HEK293 (cell line): ENCODE measurements around the gene UBALD1.

Experiments
- CTCF ChIA-PET: fragments of 350-600 bp; formaldehyde crosslinking; extraction: SDS; loops from one replicate; lab custom pipeline; 2021; ENCODE audit warnings: antibody characterized with exemption; lab: Yijun Ruan, JAX
- POLR2A ChIA-PET: fragments of 300-600 bp; formaldehyde crosslinking; extraction: SDS; loops from one replicate; lab custom pipeline; 2020; ENCODE audit warnings: antibody characterized with exemption, inconsistent platforms; lab: Yijun Ruan, JAX
- H3K27ac ChIP-seq: fragments of 200-500 bp; sonication (Bioruptor generic); 2 replicates; pipeline ENCODE4 v1.5.1; 2014; ENCODE audit warnings: low read depth, low read length, control low read depth, inconsistent platforms; ENCODE audit errors: extremely low read depth
- H3K36me3 ChIP-seq, 2 experiments: fragments of 200-500 bp in 1 of 2; sonication (Bioruptor generic) in 1 of 2; 1 replicate in 1 of 2; 2 replicates in 1 of 2; pipeline ENCODE4 v1.5.1; 2014 to 2017; ENCODE audit warnings: inconsistent platforms in 2 of 2, low read length in 2 of 2; ENCODE audit not compliant: control insufficient read depth in 2 of 2, insufficient read depth in 1 of 2
- H3K4me1 ChIP-seq: fragments of 200-500 bp; sonication (Bioruptor generic); 2 replicates; pipeline ENCODE4 v1.5.1; 2014; ENCODE audit warnings: mild to moderate bottlenecking, low read length, inconsistent platforms; ENCODE audit not compliant: control insufficient read depth, insufficient read depth
- H3K4me3 ChIP-seq: 2 replicates; pipeline ENCODE4 v1.5.1; 2011; ENCODE audit warnings: low read depth, mild to moderate bottlenecking, control low read depth, low read length, moderate library complexity
- H3K9me3 ChIP-seq: fragments of 200-500 bp; sonication (Bioruptor generic); 2 replicates; pipeline ENCODE4 v1.5.1; 2014; ENCODE audit warnings: low read depth, low read length, inconsistent platforms; ENCODE audit not compliant: control insufficient read depth, insufficient read depth
- BCL11A ChIP-seq: fragments of 450-650 bp; formaldehyde crosslinking; IDR thresholded peaks from 2 replicates; pipeline ENCODE4 v1.5.1; 2016; ENCODE audit warnings: low read depth, missing biosample characterization, missing genetic modification characterization
- GFI1B ChIP-seq: fragments of 450-650 bp; formaldehyde crosslinking; IDR thresholded peaks from 2 replicates; pipeline ENCODE4 v1.5.1; 2016; ENCODE audit warnings: missing biosample characterization, missing genetic modification characterization
- MZF1 ChIP-seq: fragments of 450-650 bp; formaldehyde crosslinking; IDR thresholded peaks from 2 replicates; pipeline ENCODE4 v1.5.1; 2017; ENCODE audit warnings: missing biosample characterization, missing genetic modification characterization, borderline replicate concordance
- OVOL3 ChIP-seq: fragments of 450-650 bp; formaldehyde crosslinking; IDR thresholded peaks from 2 replicates; pipeline ENCODE4 v1.5.1; 2016; ENCODE audit warnings: missing biosample characterization, missing genetic modification characterization
- PBX3 ChIP-seq: sonication (generic); formaldehyde crosslinking; IDR thresholded peaks from 2 replicates; pipeline ENCODE4 v1.8.1; 2022; ENCODE audit warnings: mild to moderate bottlenecking, moderate library complexity, missing genetic modification reagents
- RBAK ChIP-seq: fragments of 450-650 bp; formaldehyde crosslinking; IDR thresholded peaks from 2 replicates; pipeline ENCODE4 v1.5.1; 2016; ENCODE audit warnings: missing biosample characterization, missing genetic modification characterization
- REST ChIP-seq: fragments of 450-650 bp; formaldehyde crosslinking; IDR thresholded peaks from 2 replicates; pipeline ENCODE4 v1.5.1; 2016; ENCODE audit warnings: missing biosample characterization, missing genetic modification characterization
- ZBTB21 ChIP-seq: fragments of 450-650 bp; formaldehyde crosslinking; IDR thresholded peaks from 2 replicates; pipeline ENCODE4 v1.5.1; 2017; ENCODE audit warnings: missing biosample characterization, missing genetic modification characterization
- ZBTB7A ChIP-seq: fragments of 450-650 bp; formaldehyde crosslinking; IDR thresholded peaks from 2 replicates; pipeline ENCODE4 v1.5.1; 2016; ENCODE audit warnings: low read depth, missing biosample characterization, missing genetic modification characterization
- ZFP37 ChIP-seq: fragments of 450-650 bp; formaldehyde crosslinking; IDR thresholded peaks from 2 replicates; pipeline ENCODE4 v1.5.1; 2016; ENCODE audit warnings: missing biosample characterization, missing genetic modification characterization
- ZNF10 ChIP-seq: fragments of 450-650 bp; formaldehyde crosslinking; IDR thresholded peaks from 2 replicates; pipeline ENCODE4 v1.5.1; 2017; ENCODE audit warnings: missing biosample characterization, missing genetic modification characterization
- ZNF175 ChIP-seq: fragments of 450-650 bp; formaldehyde crosslinking; IDR thresholded peaks from 2 replicates; pipeline ENCODE4 v1.5.1; 2016; ENCODE audit warnings: missing biosample characterization, missing genetic modification characterization
- ZNF211 ChIP-seq: fragments of 450-650 bp; formaldehyde crosslinking; IDR thresholded peaks from 2 replicates; pipeline ENCODE4 v1.5.1; 2016; ENCODE audit warnings: low read depth, missing biosample characterization, missing genetic modification characterization
- ZNF280D ChIP-seq: fragments of 450-650 bp; formaldehyde crosslinking; IDR thresholded peaks from 2 replicates; pipeline ENCODE4 v1.5.1; 2016; ENCODE audit warnings: missing biosample characterization, missing genetic modification characterization
- ZNF354C ChIP-seq: fragments of 450-650 bp; formaldehyde crosslinking; IDR thresholded peaks from 2 replicates; pipeline ENCODE4 v1.5.1; 2016; ENCODE audit warnings: missing biosample characterization, missing genetic modification characterization, low read depth, borderline replicate concordance
- ZNF391 ChIP-seq: fragments of 450-650 bp; formaldehyde crosslinking; IDR thresholded peaks from 2 replicates; pipeline ENCODE4 v1.5.1; 2016; ENCODE audit warnings: low read depth, missing biosample characterization, missing genetic modification characterization, borderline replicate concordance
- ZNF433 ChIP-seq: fragments of 450-650 bp; formaldehyde crosslinking; IDR thresholded peaks from 2 replicates; pipeline ENCODE4 v1.5.1; 2016; ENCODE audit warnings: missing biosample characterization, missing genetic modification characterization, low read depth
- ZNF513 ChIP-seq: fragments of 450-650 bp; IDR thresholded peaks from 2 replicates; pipeline ENCODE4 v1.5.1; 2018; ENCODE audit warnings: missing biosample characterization, missing genetic modification characterization
- ZNF529 ChIP-seq: fragments of 450-650 bp; formaldehyde crosslinking; IDR thresholded peaks from 2 replicates; pipeline ENCODE4 v1.5.1; 2017; ENCODE audit warnings: missing genetic modification characterization, missing biosample characterization; ENCODE audit not compliant: insufficient replicate concordance
- ZNF548 ChIP-seq: fragments of 450-650 bp; formaldehyde crosslinking; IDR thresholded peaks from 2 replicates; pipeline ENCODE4 v1.5.1; 2016; ENCODE audit warnings: missing biosample characterization, missing genetic modification characterization
- ZNF549 ChIP-seq: fragments of 450-650 bp; IDR thresholded peaks from 2 replicates; pipeline ENCODE4 v1.5.1; 2018; ENCODE audit warnings: missing biosample characterization, missing genetic modification characterization, mild to moderate bottlenecking, inconsistent platforms, moderate library complexity
- ZNF558 ChIP-seq: fragments of 450-650 bp; formaldehyde crosslinking; IDR thresholded peaks from 2 replicates; pipeline ENCODE4 v1.5.1; 2016; ENCODE audit warnings: missing biosample characterization, missing genetic modification characterization
- ZNF621 ChIP-seq: fragments of 450-650 bp; formaldehyde crosslinking; IDR thresholded peaks from 2 replicates; pipeline ENCODE4 v1.5.1; 2017; ENCODE audit warnings: missing biosample characterization, missing genetic modification characterization
- ZNF629 ChIP-seq: fragments of 450-650 bp; formaldehyde crosslinking; IDR thresholded peaks from 2 replicates; pipeline ENCODE4 v1.5.1; 2017; ENCODE audit warnings: missing biosample characterization, missing genetic modification characterization
- ZNF792 ChIP-seq: fragments of 450-650 bp; formaldehyde crosslinking; IDR thresholded peaks from 2 replicates; pipeline ENCODE4 v1.5.1; 2016; ENCODE audit warnings: missing biosample characterization, missing genetic modification characterization
- ZNF843 ChIP-seq: fragments of 450-650 bp; formaldehyde crosslinking; IDR thresholded peaks from 2 replicates; pipeline ENCODE4 v1.5.1; 2016; ENCODE audit warnings: missing biosample characterization, missing genetic modification characterization
- ZSCAN4 ChIP-seq: fragments of 450-650 bp; formaldehyde crosslinking; IDR thresholded peaks from 2 replicates; pipeline ENCODE4 v1.5.1; 2017; ENCODE audit warnings: missing biosample characterization, missing genetic modification characterization

Gene UBALD1

GRCh38 chr16:4614571-4615383 lies at the start of gene UBALD1:
Gene UBALD1, minus strand, starts transcription at chr16:4614888. Its CDS starts 91 bp downstream, at chr16:4614797.
- ChIA-PET POLR2A (interaction anchor here (1.0 to 3.6 kb wide), 4 partner anchors 11 to 344 kb away, joined by 3 to 31 read pairs (median 4); partner anchors contain the start of genes HMOX2, MGRN1 and SEC14L5), CTCF (interaction anchor here (1.2 kb wide), 1 partner anchor 9 kb away, joined by 8 read pairs; the partner anchor contains the start of gene MGRN1)
- H3K4me3 ChIP-seq: peak within 1 kb of the TSS; percentile 90
- TF ChIP-seq ZNF843 (tag by site-specific recombination): no peak; the same call in 1 of the 2 replicates
- 0 out of 2 replicates have a peak, but pooled peaks have one; percentile 45 for TF ChIP-seq ZBTB7A (tag by site-specific recombination)
- TF ChIP-seq ZNF621 (tag by site-specific recombination): no peak
- 0 out of 2 replicates have a peak, but pooled peaks have one; percentile 19 for TF ChIP-seq ZBTB21 (tag by site-specific recombination)
- no peak for TF ChIP-seq ZNF175 (tag by site-specific recombination)
- TF ChIP-seq ZNF513: no peak
- no peak for TF ChIP-seq ZNF548
- no peak for TF ChIP-seq GFI1B
- TF ChIP-seq ZNF391 (tag by site-specific recombination): no peak
- TF ChIP-seq RBAK: no peak
- no peak for TF ChIP-seq ZNF549 (tag by site-specific recombination)
- TF ChIP-seq ZNF10: no peak
- TF ChIP-seq REST: no peak
- TF ChIP-seq ZNF792 (tag by site-specific recombination): peak; percentile 16; the same call in 1 of the 2 replicates
- no peak for TF ChIP-seq MZF1 (tag by site-specific recombination)
- no peak for TF ChIP-seq ZSCAN4 (tag by site-specific recombination)
- TF ChIP-seq ZNF280D (tag by site-specific recombination): no peak
- TF ChIP-seq ZNF433: no peak
- no peak for TF ChIP-seq ZFP37 (tag by site-specific recombination)
- peak; percentile 47; the same call in 1 of the 2 replicates for TF ChIP-seq PBX3 (CRISPR knock-in tag)
- TF ChIP-seq OVOL3: no peak
- TF ChIP-seq BCL11A (tag by site-specific recombination): no peak
- TF ChIP-seq ZNF558 (tag by site-specific recombination): no peak
- peak; percentile 76 for TF ChIP-seq ZNF629
- TF ChIP-seq ZNF529: no peak
- no peak for TF ChIP-seq ZNF354C (tag by site-specific recombination)
- no peak for TF ChIP-seq ZNF211 (tag by site-specific recombination)

More at GRCh38 chr16:4614571-4615383, at the start of gene UBALD1:
- no peaks in the 10 kb centered on the region; the same call in 1 of the 2 replicates for H3K4me1 ChIP-seq
- no peaks in the 10 kb centered on the region for H3K9me3 ChIP-seq
- peak within 1 kb of the TSS; percentile 95 for H3K27ac ChIP-seq
- peaks cover 0 to under 1% of the 10 kb centered on the region in 2 experiments; a peak in 1 of 3 replicates for H3K36me3 ChIP-seq
